Upper lobe of left lung (tissue), 4 donors: Measurements from ENCODE around the gene MAGEB3.

Experiments
- POLR2A ChIP-seq, 4 donors: fragments of 450-650 bp; IDR thresholded peaks; one replicate each; pipeline ENCODE4 v1.5.1; 2016 to 2017; ENCODE audit warnings: antibody characterized with exemption in 4 of 4, mild to moderate bottlenecking in 2 of 4
- POLR2AphosphoS5 ChIP-seq, 2 donors: sonication (generic); formaldehyde crosslinking; IDR thresholded peaks; one replicate each; pipeline ENCODE4 v1.5.1; 2017; ENCODE audit warnings: antibody characterized with exemption in 2 of 2
- TF ChIP-seq, protein P1 (sequence below), 6 experiments: fragments of 450-650 bp in 4 of 6; fragments of 200-600 bp in 2 of 6; sonication (generic) in 2 of 6; IDR thresholded peaks; one replicate each; pipeline ENCODE4 v1.5.1; 2016 to 2019; ENCODE audit warnings: antibody characterized with exemption in 6 of 6

DNA sequence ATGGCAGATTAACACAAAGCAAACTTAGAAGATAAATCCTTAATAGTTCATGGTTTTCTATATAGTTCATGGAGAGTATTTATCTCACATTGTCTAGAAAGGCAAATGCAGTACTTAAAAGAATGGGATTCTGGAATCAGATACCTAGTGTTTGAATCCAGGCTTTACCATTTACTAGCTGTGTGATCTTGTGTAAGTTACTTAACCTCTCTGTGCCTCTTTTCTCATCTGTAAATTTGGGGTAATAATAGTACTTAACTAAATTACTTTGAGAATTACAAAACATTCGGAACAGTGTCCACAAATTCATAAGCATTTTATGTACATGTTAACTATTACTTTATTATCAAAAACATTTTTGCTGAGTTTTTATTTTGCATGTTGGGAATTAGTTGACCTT, 32.3 kb downstream of the MAGEB3 start:
- no peak for TF ChIP-seq POLR2AphosphoS5 (IDR thresholded peaks at IDR 0.05)
- TF ChIP-seq, protein P1, sequence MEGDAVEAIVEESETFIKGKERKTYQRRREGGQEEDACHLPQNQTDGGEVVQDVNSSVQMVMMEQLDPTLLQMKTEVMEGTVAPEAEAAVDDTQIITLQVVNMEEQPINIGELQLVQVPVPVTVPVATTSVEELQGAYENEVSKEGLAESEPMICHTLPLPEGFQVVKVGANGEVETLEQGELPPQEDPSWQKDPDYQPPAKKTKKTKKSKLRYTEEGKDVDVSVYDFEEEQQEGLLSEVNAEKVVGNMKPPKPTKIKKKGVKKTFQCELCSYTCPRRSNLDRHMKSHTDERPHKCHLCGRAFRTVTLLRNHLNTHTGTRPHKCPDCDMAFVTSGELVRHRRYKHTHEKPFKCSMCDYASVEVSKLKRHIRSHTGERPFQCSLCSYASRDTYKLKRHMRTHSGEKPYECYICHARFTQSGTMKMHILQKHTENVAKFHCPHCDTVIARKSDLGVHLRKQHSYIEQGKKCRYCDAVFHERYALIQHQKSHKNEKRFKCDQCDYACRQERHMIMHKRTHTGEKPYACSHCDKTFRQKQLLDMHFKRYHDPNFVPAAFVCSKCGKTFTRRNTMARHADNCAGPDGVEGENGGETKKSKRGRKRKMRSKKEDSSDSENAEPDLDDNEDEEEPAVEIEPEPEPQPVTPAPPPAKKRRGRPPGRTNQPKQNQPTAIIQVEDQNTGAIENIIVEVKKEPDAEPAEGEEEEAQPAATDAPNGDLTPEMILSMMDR (IDR thresholded peaks at IDR 0.05): no peak
- TF ChIP-seq POLR2A (IDR thresholded peaks at IDR 0.05): no peak
